Type B pancreatic cell (in vitro differentiated cells): ENCODE results near the gene CD55. TPM values are rescaled to one million over a fixed set of nuclear protein-coding genes. Genes with fewer than 3 reads are reported as not detected.

Source experiments
- DNase-seq: peaks from one replicate; pipeline ENCODE4 v3.0.0; 2021; ENCODE audit warnings: mixed read lengths; ENCODE audit not compliant: unreplicated experiment; ENCODE audit errors: extremely low spot score
- H3K27ac Mint-ChIP-seq: 2 replicates; pipeline ENCODE4 v1.8.0; 2021; ENCODE audit warnings: mild to moderate bottlenecking, mixed read lengths
- H3K27me3 Mint-ChIP-seq: 2 replicates; pipeline ENCODE4 v1.8.0; 2021; ENCODE audit warnings: mixed read lengths
- H3K36me3 Mint-ChIP-seq: 2 replicates; pipeline ENCODE4 v1.8.0; 2021; ENCODE audit warnings: mixed read lengths
- H3K4me1 Mint-ChIP-seq: one replicate; pipeline ENCODE4 v1.8.0; 2021; ENCODE audit warnings: mixed read lengths; ENCODE audit not compliant: unreplicated experiment
- H3K4me3 Mint-ChIP-seq: 2 replicates; pipeline ENCODE4 v1.8.0; 2021; ENCODE audit warnings: mild to moderate bottlenecking, mixed read lengths
- H3K9me3 Mint-ChIP-seq: 2 replicates; pipeline ENCODE4 v1.8.0; 2021; ENCODE audit warnings: mixed read lengths
- total RNA-seq: library from RNA; stranded (reverse); gene quantifications from 2 replicates; pipeline ENCODE4 v1.2.1, GENCODE V29; 2021; ENCODE audit warnings: low replicate concordance
- TF ChIP-seq, protein P1 (sequence below): fragments of 200-600 bp; sonication (generic); conservative IDR thresholded peaks from 2 replicates; pipeline ENCODE4 v1.5.0; 2021; ENCODE audit warnings: antibody characterized with exemption, mild to moderate bottlenecking

The CD55 gene
- total RNA-seq, 1 donor from 2014 or later = 60.0 TPM

DNA sequence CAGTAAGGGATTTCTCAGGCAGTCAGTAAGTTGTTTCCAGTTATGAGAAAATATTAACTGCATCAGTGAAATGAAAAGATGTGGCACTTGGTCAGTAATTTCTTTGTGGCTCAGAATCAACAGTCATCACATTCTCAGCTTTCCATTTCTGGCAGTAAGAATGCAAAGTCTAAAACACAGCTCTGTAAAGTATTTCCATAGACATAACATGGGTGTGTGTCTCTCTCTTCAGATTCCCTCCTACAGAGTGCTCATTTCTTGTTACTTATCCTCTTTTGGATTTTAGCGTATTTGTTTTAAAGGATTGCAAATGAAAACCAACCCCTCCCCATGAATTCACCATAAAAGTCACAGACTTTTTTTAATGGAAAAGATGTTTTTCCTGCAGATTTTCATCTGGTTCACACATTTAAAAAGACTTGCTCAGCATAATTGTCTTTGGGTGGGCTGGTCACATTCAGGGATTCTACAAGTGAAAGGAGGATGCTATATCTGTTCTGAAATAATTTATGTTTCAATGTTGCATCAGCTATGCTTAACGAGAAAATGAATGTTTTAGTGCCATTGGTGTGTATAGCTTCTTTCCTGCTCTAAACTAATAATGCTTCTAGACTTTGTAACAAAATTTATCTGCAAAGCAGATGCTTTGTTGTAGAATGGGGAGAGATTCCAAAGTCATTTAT lies 34.6 kb upstream of the CD55 start:
- Mint-ChIP-seq H3K27ac (no peak overlapping the region), H3K9me3 (peaks cover 4% of the 10 kb centered on the region), H3K27me3 (no peaks in the 10 kb centered on the region), H3K4me3 (no peak overlapping the region), H3K4me1 (peaks cover 10% of the 10 kb centered on the region), H3K36me3 (peaks cover under 1% of the 10 kb centered on the region)
- DNase-seq = no peak
- TF ChIP-seq, protein P1, sequence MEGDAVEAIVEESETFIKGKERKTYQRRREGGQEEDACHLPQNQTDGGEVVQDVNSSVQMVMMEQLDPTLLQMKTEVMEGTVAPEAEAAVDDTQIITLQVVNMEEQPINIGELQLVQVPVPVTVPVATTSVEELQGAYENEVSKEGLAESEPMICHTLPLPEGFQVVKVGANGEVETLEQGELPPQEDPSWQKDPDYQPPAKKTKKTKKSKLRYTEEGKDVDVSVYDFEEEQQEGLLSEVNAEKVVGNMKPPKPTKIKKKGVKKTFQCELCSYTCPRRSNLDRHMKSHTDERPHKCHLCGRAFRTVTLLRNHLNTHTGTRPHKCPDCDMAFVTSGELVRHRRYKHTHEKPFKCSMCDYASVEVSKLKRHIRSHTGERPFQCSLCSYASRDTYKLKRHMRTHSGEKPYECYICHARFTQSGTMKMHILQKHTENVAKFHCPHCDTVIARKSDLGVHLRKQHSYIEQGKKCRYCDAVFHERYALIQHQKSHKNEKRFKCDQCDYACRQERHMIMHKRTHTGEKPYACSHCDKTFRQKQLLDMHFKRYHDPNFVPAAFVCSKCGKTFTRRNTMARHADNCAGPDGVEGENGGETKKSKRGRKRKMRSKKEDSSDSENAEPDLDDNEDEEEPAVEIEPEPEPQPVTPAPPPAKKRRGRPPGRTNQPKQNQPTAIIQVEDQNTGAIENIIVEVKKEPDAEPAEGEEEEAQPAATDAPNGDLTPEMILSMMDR = no peak

DNA sequence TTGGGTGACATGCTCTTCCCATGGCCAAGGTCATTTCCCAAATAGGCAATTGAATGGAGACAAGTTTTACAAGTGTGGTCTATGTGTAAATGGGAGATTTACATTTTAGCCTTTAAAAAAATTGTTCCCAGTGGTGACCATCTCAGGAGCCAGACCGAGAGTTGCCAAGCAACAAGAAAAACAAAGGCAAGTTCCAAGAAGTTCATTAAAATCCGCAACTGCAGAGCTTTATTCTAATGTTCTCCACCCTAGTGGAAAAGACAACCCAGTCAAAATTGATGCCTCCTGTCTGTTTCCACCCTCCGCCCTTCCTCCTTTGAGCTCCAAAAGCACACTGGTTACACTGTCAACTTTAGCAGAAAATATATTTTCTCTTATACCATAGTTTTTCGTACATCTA lies 33.2 kb upstream of the CD55 start:
- no peak overlapping the region for H3K27ac Mint-ChIP-seq
- TF ChIP-seq, protein P1 = no peak
- no peak for DNase-seq

DNA sequence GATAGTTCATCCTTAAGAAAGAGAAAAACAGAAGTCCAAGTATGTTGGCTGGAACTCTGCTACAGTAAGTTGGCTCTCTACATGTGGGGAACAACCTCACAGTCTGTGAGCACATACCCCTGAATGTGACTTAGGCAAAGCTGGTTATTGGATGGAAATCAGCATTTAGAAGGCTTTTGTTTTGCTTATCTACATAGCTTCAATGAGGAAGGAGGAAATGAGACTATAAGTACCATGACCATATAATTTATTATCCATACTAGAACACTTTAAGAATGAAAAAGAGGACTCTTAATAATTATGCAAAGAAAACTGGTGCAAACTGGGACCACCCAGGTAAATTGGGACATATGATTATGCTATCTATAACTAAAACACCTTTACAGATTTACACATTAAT lies 31.7 kb upstream of the CD55 start:
- Mint-ChIP-seq H3K36me3 (no peaks in the 10 kb centered on the region), H3K9me3 (peaks cover 4% of the 10 kb centered on the region), H3K27me3 (no peaks in the 10 kb centered on the region), H3K4me3 (no peak overlapping the region), H3K27ac (no peak overlapping the region), H3K4me1 (peaks cover 1% of the 10 kb centered on the region)
- no peak for DNase-seq
- TF ChIP-seq, protein P1 = no peak

More for the DNA sequence above, 33.2 kb upstream of the CD55 start:
- no peaks in the 10 kb centered on the region for H3K27me3 Mint-ChIP-seq
- peaks cover 10% of the 10 kb centered on the region for H3K4me1 Mint-ChIP-seq
- no peak overlapping the region for H3K4me3 Mint-ChIP-seq
- H3K36me3 Mint-ChIP-seq = no peaks in the 10 kb centered on the region
- H3K9me3 Mint-ChIP-seq = peaks cover 4% of the 10 kb centered on the region

DNA sequence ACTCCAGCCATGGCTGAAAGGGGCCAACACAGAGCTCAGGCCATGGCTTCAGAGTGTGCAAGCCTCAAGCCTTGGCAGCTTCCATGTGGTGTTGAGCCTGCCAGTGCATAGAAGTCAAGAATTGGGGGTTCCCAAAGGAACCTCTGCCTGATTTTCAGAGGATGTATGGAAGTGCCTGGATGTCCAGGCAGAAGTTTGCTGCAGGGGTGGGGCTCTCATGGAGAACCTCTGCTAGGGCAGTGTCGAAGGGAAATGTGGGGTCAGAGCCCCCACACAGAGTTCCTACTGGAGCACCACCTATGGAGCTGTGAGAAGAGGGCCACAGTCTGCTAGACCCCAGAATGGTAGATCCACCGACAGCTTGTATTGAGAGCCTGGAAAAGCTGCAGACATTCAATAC lies 29.8 kb upstream of the CD55 start:
- no peaks in the 10 kb centered on the region for H3K27me3 Mint-ChIP-seq
- no peak overlapping the region for H3K4me3 Mint-ChIP-seq
- no peak overlapping the region for H3K27ac Mint-ChIP-seq
- TF ChIP-seq, protein P1 = no peak
- no peak for DNase-seq
- no peaks in the 10 kb centered on the region for H3K4me1 Mint-ChIP-seq
- peaks cover 4% of the 10 kb centered on the region for H3K9me3 Mint-ChIP-seq
- H3K36me3 Mint-ChIP-seq = no peaks in the 10 kb centered on the region

DNA sequence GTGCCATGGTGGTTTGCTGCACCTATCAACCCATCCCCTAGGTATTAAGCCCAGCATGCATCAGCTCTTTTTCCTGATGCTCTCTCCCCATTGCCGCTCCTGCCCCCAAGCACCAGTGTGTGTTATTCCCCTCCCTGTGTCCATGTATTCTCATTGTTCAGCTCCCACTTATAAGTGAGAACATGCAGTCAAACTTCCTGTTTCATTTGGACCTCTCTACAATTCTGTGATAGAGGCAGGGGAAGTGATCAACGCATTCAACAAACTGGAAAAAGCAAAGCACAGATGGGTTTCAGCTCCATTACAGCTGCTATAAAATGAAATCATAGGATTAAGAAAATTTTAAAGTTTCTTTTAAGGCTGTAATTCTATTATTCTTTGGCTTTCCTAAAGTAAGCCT lies 23.3 kb upstream of the CD55 start:
- H3K27ac Mint-ChIP-seq = no peak overlapping the region
- H3K4me1 Mint-ChIP-seq = no peaks in the 10 kb centered on the region
- no peaks in the 10 kb centered on the region for H3K27me3 Mint-ChIP-seq
- no peak for DNase-seq
- H3K9me3 Mint-ChIP-seq = peaks cover 8% of the 10 kb centered on the region
- no peak overlapping the region for H3K4me3 Mint-ChIP-seq
- TF ChIP-seq, protein P1 = no peak
- H3K36me3 Mint-ChIP-seq = no peaks in the 10 kb centered on the region
